SKM-1 (cell line): ENCODE measurements around the gene CHAT.
"Not testable (repeated sequence)": the region's sequence is repeated elsewhere in the genome, so short reads cannot be mapped to it uniquely, and the experiment has no call there.

Experiments
- DNase-seq: peaks from one replicate; lab custom pipeline; 2025; ENCODE audit not compliant: unreplicated experiment; lab: John Stamatoyannopoulos, UW

CHAT gene

DNA sequence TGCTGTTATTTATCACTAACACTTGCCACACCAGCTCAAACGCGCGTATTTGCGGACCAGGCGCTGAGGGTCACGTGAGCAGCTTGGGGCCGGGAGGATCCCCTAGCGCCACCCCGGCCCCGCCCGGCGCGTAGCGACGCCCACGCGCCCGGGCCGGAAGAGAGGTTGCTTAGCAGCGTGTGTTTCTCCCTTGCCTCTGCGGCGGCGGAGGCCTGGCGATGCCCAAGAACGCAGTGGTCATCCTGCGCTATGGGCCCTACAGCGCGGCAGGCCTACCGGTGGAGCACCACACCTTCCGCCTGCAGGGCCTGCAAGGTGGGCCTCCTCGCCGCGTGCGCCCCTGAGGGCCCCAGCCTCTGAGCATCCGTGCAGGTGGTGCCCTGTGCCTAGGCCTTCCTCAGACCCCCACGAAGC, 65.7 kb downstream of the CHAT start, which contains the start of gene C10orf53:
C10orf53 (plus strand) TSS at position 172 of the 414 bp plus-strand sequence; CDS start at position 219, 47 bp downstream.
- no peak for DNase-seq

DNA sequence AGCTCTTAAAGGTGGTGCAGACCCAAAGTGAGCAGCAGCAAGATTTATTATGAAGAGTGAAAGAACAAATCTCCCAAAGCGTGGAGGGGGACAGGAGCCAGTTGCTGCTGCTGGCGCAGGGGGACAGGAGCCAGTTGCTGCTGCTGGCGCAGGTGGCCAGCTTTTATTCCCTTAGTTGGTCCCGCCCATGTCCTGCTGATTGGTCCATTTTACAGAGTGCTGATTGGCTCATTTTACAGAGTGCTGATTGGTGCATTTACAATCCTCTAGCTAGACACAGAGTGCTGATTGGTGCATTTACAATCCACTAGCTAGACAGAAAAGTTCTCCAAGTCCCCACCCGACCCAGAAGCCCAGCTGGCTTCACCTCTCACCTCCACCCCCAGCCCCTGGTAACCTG, 68.6 kb downstream of the CHAT start:
- not testable (repeated sequence) for DNase-seq

DNA sequence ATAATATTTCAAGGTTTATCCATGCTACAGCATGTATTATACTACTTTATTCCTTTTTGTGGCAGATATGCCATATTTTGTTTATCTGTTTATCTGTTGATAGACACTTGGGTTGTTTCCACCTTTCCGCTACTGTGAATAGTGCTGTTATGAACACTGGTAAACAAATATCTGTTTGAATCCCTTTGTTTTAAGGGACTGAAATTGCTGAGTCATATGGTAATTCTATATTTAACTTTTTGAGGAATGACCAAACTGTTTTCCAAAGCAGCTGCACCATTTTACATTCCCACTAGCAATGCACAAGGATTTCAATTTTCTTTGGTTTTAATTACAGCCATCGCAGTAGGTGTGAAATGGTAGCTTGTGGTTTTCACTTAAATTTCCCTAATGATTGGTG, 69.0 kb downstream of the CHAT start:
- no peak for DNase-seq

DNA sequence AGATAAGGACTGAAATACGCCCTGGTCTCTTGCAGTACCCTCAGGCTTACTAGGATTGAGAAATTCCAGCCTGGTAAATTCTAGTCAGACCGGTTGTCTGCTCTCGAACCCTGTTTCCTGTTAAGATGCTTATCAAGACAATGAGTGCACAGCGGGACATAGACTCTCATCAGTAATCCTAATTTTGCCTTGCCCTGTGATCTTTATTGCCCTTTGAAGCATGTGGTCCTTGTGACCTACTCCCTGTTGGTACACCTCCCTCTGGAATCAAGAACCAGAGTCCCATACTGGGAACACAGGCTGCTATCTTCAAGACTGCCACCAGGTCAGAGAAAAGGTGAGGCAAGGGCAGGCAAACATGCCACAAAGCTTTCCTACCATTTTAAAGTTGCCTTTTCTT, 72.8 kb downstream of the CHAT start:
- DNase-seq: no peak

DNA sequence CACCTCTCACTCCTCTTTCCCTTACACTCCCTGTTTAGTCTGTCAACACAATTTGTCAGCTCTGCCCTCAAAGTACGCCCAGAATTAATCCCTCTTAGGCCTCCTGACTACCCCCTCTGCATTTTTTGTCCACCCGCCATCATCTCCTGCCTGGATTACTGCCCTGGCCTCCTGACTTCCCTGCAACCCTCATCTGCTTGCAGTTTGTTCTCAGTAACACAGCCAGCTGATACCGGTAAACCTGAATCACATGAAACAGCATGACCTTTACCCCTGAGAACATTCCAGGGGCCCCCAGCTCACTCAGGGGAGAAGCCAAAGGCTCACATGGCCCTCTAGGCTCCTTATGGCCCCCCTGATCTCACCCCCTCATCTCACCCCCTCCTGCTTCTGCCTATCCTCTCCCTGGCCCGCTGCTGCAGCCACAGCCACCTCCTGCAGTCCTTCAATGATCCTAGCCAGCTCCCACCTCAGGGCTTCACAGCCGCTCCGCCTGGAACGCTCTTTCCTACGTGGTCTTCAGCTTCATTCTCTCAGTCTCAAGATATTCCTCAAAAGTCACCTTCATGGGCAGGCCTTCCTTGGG, 74.5 kb downstream of the CHAT start:
- no peak for DNase-seq

DNA sequence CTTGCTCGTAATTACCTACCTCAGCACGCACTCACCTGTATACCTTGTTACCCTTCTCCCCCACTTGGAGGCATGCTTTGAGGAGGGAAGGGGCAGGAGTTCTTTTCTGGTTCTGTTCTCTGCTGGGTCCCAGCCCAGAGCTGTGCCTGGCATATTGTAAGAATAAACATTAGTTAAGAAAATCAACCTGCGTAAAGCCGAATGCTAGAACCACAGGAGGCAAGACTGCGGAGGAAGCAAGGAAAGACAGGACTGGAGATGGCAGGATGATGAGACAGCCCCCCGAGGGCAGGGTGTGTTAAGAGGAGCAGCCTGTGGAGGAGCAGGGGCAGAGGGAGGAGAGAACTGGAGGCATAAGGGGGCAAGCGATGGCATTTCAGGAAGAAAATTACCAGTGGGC, 75.1 kb downstream of the CHAT start:
- no peak for DNase-seq

DNA sequence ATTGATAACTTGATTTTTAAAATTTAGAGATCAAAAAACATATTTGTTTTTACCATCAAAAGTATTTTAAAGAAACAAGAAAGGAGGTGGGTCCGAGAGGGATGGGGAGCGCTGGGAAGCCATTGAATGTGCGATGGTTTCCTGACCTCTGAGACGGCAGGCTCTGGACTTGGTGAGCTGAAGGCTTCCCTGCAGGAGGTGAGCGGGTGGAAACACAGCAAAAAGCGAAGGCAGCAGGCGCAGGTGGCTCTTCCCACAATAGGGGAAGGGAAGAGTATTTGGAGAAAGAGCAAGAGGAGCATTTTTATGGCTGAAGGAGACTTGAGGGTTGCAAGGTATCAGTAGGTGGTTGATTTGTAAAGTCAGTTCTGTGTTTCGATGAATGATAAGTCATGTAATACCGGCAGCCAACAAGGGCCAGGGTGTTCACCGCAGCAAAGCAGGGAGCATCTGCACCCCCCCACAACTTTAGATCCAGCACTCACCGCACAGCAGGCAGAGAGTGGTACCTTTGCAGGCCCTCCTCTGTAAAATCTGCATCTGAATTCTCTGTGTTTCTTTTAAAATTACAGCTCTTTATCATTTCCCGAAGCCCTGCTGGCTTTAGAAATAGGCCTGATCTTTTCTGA, 76.2 kb downstream of the CHAT start:
- DNase-seq: no peak

DNA sequence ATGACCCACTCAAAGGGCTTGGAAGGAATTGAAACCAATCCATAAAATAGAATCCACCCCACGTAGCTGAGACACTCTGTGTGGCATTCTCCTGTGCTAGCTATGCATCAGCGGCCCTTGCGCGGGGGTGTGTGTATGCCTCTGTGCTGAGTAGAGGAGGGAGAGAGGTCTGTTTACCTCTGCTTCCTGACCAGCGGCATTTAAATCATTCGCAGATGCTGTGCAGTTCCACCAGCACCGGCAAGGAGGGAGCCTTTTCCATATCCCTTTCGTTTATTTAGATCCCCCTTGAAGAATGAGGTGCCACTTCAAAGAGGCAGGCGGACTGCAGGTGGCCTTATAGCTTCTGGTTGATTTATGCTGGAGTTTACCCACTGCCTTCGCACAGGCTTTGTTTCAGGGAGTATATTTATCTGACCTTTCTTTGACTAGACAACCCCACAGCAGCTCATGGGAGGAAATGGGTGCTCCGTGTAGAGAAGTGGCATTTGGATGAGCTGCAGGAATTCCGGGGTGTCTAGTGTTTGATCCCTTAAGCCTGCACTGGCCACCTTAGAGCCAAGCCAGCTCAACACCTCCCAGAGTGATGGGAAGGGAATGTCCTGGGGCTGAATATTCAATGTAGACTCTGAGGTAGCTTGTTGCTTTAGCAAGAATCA, 77.0 kb downstream of the CHAT start:
- DNase-seq: no peak

DNA sequence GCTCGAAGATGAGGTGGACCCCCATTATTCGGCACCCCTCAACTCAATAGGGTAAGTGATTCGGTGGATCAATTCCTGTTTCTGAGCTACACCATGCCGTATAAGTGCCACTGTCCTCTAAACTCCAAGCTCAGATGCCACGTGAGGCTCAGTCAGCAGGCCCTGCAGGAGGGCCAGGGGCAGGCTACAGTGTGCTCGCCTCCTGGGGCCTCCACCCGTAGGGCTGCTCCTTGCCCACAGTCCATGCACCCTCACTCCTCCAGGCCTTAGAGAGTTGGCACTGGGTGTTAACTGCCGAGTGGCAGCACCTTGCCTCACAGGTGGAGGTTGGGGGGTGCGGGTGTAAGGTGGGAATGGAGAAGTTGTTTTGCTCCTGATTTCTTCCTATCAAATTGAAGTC, 77.8 kb downstream of the CHAT start:
- no peak for DNase-seq

DNA sequence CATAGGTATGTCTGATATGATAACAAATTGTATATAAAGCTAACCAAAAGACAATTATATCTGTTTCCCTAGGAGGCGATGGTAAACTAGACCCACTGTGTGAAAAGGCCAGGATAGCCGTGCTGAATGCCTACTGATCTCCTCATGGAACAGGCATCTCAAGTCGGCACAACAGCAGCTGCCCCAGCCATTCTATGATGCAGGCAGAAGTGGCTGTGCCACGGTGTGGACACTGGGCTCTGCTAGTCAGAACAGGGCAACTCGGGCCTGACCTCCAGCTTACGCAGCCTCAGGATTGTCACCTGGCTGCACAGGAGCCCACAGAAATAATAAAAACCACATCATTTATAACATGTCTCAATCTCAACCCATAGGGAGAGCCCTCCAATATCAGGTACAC, 80.6 kb downstream of the CHAT start:
- DNase-seq: no peak

DNA sequence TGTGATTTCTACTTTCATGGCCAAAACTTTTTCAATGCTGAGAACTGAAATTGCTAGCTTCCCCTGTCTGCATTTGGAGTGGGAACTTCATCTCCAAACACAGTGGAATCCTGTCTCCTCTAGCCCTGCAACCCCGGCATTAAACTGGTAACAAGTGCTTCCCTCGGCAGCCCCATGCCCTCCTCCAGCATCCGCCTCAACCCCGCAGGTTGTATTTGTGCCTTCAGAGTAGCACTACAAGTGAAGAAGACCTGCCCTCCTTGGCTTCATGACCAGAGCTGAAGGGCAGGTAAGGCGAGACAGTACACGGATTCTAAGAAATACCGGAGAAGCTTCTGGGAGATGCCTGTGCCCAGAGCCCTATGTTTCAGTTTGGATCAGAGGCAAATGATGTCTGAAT, 82.5 kb downstream of the CHAT start:
- DNase-seq: no peak

DNA sequence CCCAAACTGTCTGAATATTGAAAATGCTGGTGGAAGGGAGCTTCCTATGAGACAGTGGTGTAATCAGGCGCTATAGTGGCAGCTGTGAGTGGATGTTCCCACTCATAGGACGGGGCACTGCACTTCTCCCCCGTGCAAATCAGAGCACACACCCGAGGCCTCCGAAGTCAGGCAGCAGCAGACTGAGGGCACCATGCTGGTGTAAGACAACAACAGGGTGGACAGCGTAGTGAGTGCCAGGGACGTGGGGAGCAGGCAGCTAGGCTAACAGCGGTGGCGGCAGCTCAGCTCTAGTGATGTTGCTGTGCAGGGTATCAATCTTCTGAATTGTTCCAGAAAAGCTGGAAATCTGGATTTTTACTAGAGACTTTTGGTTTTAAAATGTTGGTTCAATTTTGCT, 84.8 kb downstream of the CHAT start:
- DNase-seq: no peak

DNA sequence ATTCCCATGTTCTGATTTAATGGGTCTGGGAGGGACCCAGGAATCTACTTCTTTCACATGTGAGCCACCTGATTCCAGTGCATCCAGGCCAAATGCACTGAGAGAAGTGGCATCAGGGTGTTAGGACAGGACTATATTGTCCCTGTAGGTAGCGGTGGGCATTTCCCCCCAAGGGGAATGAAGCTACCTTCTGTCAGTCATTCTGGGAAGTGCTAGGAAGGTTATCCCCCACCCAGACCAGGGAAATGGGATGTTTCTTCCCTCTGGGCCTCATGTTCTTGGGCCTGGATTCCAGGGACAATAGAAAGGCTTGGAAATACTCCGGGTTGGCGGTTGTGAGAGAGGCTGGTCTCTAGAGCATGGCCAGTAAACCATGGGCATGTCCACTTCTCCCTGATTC, 86.4 kb downstream of the CHAT start:
- no peak for DNase-seq

DNA sequence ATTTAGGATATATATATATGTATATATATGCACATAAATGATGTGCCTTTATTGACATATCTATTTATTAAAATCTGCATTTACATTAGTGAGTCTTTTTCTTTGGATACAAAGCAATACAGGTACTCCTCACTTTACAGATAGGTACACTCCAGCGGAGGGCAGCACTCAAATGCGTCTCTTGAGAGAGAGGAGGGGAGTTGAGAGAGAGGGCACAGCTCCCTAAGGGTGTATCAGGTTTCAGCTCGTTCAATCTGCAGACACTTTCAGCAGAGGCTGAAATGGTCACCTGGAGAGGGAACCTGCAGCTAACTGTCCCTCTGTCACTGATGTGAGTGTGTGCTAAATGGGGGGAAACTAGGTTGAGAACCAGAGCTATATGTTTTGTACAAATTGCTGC, 87.2 kb downstream of the CHAT start:
- no peak for DNase-seq

DNA sequence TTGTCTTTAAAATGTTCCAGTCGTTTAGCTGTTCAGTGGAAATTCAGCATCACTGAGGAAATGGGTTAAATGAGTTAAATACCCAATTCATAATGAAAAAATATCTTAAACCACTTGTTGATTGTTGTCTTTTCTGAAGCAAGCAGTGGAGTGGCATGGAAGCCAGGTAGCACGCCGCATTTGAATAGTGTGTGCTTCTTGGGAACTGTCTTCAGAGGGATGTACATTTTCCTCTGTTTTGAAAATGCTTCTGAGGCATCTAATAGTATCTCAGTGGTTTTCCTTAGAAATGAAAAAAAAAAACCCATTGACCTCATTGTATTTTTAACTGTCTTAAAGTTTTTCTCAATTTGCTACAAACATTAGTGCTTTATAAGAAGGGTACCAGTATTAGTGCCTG, 93.7 kb downstream of the CHAT start:
- no peak for DNase-seq

DNA sequence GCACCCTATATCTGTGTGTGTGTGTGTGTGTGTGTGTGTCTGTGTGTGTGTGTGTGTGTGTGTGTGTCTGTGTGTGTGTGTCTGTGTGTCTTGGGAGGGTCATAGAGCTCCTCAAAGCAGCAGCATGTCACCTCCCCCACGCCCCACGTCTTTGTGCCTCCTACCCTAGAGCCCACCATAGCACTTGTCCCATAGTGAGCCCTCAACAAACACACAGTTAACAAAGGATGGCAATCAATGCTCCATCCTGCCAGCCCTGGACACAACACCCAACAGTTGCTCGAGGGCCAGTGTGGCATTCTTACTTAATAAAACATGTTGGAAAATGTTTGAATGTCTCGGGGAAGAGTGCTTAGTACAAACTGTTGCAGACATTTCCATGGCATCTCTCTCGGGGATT, 96.1 kb downstream of the CHAT start:
- DNase-seq: no peak

DNA sequence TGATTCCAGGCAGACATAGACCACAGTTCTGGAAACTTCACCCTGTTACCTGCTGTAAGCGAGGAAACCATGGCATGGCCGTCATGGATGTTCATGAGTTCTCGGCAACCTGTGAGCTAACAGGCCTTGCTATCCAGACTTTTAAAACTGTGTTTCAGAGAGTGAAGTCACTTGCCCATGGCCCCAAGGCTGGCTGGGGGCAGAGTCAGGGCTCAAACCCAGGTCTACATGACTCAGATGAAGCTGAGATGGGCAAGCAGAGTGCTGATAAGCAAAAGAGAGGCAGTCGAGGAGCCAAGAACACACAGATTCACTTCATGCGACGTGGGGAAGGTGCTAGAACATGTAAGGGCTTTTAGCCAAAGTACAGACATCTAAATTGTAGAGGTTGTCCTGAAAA, 97.1 kb downstream of the CHAT start:
- no peak for DNase-seq

DNA sequence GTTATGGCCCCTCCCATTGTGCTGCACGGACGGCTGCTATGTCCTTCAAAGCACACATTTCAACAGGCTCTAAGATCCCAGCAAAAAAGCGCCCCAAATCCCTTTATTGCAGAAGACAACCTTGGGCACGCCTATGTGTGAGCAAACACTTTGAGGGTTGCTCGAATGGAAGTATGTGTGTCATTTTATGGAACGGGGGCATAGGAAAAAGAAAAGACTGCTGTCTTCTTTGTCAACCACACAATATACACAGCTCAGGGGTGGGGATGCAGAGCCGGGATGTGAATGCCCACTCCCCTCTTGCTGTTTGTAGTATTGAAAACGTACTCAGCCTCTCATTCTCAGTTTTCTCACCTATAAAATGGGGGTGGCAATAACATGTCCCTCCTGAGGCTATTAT, 97.6 kb downstream of the CHAT start:
- no peak for DNase-seq

DNA sequence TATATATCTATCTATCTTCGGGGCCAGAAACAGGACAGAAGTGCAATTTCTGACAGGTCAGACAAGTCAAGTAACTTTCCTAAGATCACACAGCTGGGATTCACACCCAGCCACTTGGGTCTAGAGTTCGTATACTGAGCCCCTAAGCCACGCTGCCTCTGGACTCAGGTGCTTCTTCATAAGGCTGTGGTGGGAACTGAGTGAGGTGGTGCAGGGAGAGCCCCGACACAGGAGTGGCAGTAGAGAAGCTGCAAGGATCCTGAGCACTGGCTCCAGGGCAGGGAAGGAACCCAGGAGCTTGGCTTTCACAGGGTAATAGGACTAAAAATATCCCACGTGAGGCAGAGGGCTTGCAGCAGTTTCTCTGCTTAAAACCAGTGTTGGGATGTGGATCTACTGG, 99.4 kb downstream of the CHAT start:
- DNase-seq: no peak
